HCT116 (cell line): ENCODE measurements around the gene SENP6. TPM values are rescaled to one million over a fixed set of nuclear protein-coding genes. Genes with fewer than 3 reads are reported as not detected.

ENCODE experiments used
- ATAC-seq: fragments of 200-7000 bp; cut with Tn5 transposase; 2 replicates; pipeline ENCODE4 v1.9.1; 2020; ENCODE audit warnings: mild to moderate bottlenecking, moderate library complexity
- BruUV-seq: library from RNA; stranded (reverse); fragments of 400-500 nt; replicated peaks from 2 replicates; lab custom pipeline; 2021; lab: Mats Ljungman, UMichigan
- CTCF ChIA-PET: fragments of 300-600 bp; sonication (Branson Sonifier 250); formaldehyde crosslinking; loops from one replicate; lab custom pipeline; 2021; ENCODE audit warnings: antibody characterized with exemption; lab: Charles Lee
- POLR2A ChIA-PET: fragments of 300-600, 350-600 bp; sonication (Branson Sonifier 250); formaldehyde crosslinking; loops from one replicate; lab custom pipeline; 2021; ENCODE audit warnings: antibody characterized with exemption; lab: Charles Lee
- RAD21 ChIA-PET, 2 experiments: fragments of 300-600 bp; sonication (Branson Sonifier 250); formaldehyde crosslinking; loops; one replicate each; lab custom pipeline; 2023; ENCODE audit warnings: low total read pairs in 2 of 2; ENCODE audit not compliant: uncharacterized antibody in 2 of 2, unreplicated experiment in 2 of 2, low non-redundant PET in 1 of 2; lab: Charles Lee
- DNase-seq: peaks from one replicate; pipeline ENCODE4 v3.0.0-alpha.2; 2010; ENCODE audit warnings: low read depth, low spot score
- H2AFZ ChIP-seq: fragments of 200-600 bp; shearing (Covaris generic), sonication (generic); 2 replicates; pipeline ENCODE4 v1.6.1; 2017; ENCODE audit warnings: low read depth, mixed run types, mixed read lengths, antibody characterized with exemption, low read length; ENCODE audit not compliant: poor library complexity, severe bottlenecking
- H3K27ac ChIP-seq: 2 replicates; pipeline ENCODE4 v1.5.1; 2012; ENCODE audit warnings: low read depth, low read length
- H3K27me3 ChIP-seq: fragments of 200-600 bp; sonication (generic); 2 replicates; pipeline ENCODE4 v1.6.1; 2016; ENCODE audit warnings: mixed run types, low read length, mixed read lengths; ENCODE audit not compliant: insufficient read depth
- H3K36me3 ChIP-seq, 2 experiments: fragments of 200-500 bp in 1 of 2; fragments of 200-600 bp in 1 of 2; sonication (Bioruptor generic) in 1 of 2; sonication (generic) in 1 of 2; 2 replicates each; pipeline versions ENCODE4 v1.5.1 to v1.6.1; 2014 to 2016; ENCODE audit warnings: low read length in 2 of 2, inconsistent platforms in 1 of 2, mixed read lengths in 1 of 2, mixed run types in 1 of 2; ENCODE audit not compliant: insufficient read depth in 2 of 2, control insufficient read depth in 1 of 2
- H3K4me1 ChIP-seq, 2 experiments: fragments of 200-600 bp in 1 of 2; sonication (generic) in 1 of 2; 2 replicates each; pipeline versions ENCODE4 v1.5.1 to v1.6.1; 2012 to 2017; ENCODE audit warnings: low read length in 2 of 2, inconsistent platforms in 1 of 2, mild to moderate bottlenecking in 1 of 2, mixed read lengths in 1 of 2, mixed run types in 1 of 2, moderate library complexity in 1 of 2; ENCODE audit not compliant: insufficient read depth in 2 of 2, control insufficient read depth in 1 of 2
- H3K4me2 ChIP-seq: fragments of 200-600 bp; sonication (generic); 2 replicates; pipeline ENCODE4 v1.6.1; 2017; ENCODE audit warnings: mixed run types, low read length, mixed read lengths
- H3K4me3 ChIP-seq, 2 experiments: fragments of 200-600 bp in 1 of 2; sonication (generic) in 1 of 2; replicated peaks in 1 of 2; 2 replicates each; pipeline ENCODE4 v1.5.1; 2011 to 2016; ENCODE audit warnings: low read length in 2 of 2, control low read depth in 1 of 2, low read depth in 1 of 2, mild to moderate bottlenecking in 1 of 2, mixed read lengths in 1 of 2, mixed run types in 1 of 2
- H3K79me2 ChIP-seq: fragments of 200-600 bp; sonication (generic); 2 replicates; pipeline ENCODE4 v1.6.1; 2017; ENCODE audit warnings: mild to moderate bottlenecking, mixed run types, low read length, moderate library complexity, mixed read lengths; ENCODE audit not compliant: insufficient read depth
- H3K9ac ChIP-seq: fragments of 200-600 bp; sonication (generic); 2 replicates; pipeline ENCODE4 v1.6.1; 2016; ENCODE audit warnings: low read length, mixed read lengths
- H3K9me2 ChIP-seq: fragments of 200-600 bp; sonication (generic), shearing (Covaris generic); 2 replicates; pipeline ENCODE4 v1.6.1; 2017; ENCODE audit warnings: mixed run types, mild to moderate bottlenecking, moderate library complexity; ENCODE audit not compliant: insufficient read depth
- H3K9me3 ChIP-seq, 2 experiments: fragments of 200-500 bp in 1 of 2; fragments of 200-600 bp in 1 of 2; sonication (Bioruptor generic) in 1 of 2; sonication (generic) in 1 of 2; 2 replicates each; pipeline ENCODE4 v1.6.1; 2014 to 2017; ENCODE audit warnings: low read length in 2 of 2, mixed read lengths in 2 of 2, inconsistent platforms in 1 of 2, low read depth in 1 of 2, mild to moderate bottlenecking in 1 of 2, mixed run types in 1 of 2, moderate library complexity in 1 of 2; ENCODE audit not compliant: control insufficient read depth in 1 of 2, insufficient read depth in 1 of 2
- H4K20me1 ChIP-seq: fragments of 200-600 bp; sonication (generic), shearing (Covaris generic); 2 replicates; pipeline ENCODE4 v1.6.1; 2017; ENCODE audit warnings: mixed run types, mild to moderate bottlenecking, moderate library complexity; ENCODE audit not compliant: insufficient read depth
- ATF3 ChIP-seq: IDR thresholded peaks from 2 replicates; pipeline ENCODE4 v1.6.1; 2012
- CEBPB ChIP-seq: IDR thresholded peaks from 2 replicates; pipeline ENCODE4 v1.6.1; 2012; ENCODE audit warnings: low read depth
- EGR1 ChIP-seq: IDR thresholded peaks from 2 replicates; pipeline ENCODE4 v1.6.1; 2012; ENCODE audit warnings: low read depth
- EZH2phosphoT487 ChIP-seq: fragments of 200-600 bp; IDR thresholded peaks from 2 replicates; pipeline ENCODE4 v1.6.1; 2018; ENCODE audit warnings: antibody characterized with exemption, borderline replicate concordance
- POLR2A ChIP-seq: IDR thresholded peaks from 2 replicates; pipeline ENCODE4 v1.7.0; 2011; ENCODE audit warnings: borderline replicate concordance; ENCODE audit not compliant: insufficient read depth, insufficient read length; ENCODE audit errors: extremely low read depth
- POLR2AphosphoS5 ChIP-seq: IDR thresholded peaks from 2 replicates; pipeline ENCODE4 v1.6.1; 2011; ENCODE audit warnings: mild to moderate bottlenecking, low read depth, low read length, moderate library complexity
- RAD21 ChIP-seq: IDR thresholded peaks from 2 replicates; pipeline ENCODE4 v1.6.1; 2012; ENCODE audit warnings: low read depth, mild to moderate bottlenecking
- YY1 ChIP-seq: IDR thresholded peaks from 2 replicates; pipeline ENCODE4 v1.6.1; 2011; ENCODE audit warnings: low read length, low read depth, moderate library complexity, mild to moderate bottlenecking; ENCODE audit not compliant: insufficient replicate concordance; ENCODE audit errors: extremely low read depth
- intact Hi-C: fragments of 100-400 bp; cut with micrococcal nuclease; formaldehyde crosslinking; loops from 2 replicates; pipeline ENCODE4 v1.10.0; 2022
- total RNA-seq: library from RNA; stranded (reverse); gene quantifications from one replicate; pipeline ENCODE4 v1.2.1, GENCODE V29; 2021; ENCODE audit not compliant: unreplicated experiment
- TF ChIP-seq, protein P1 (sequence below), 3 experiments: fragments of 200-600 bp in 1 of 3; sonication (generic) in 1 of 3; IDR thresholded peaks in 2 of 3; conservative IDR thresholded peaks in 1 of 3; 2 replicates each; pipeline ENCODE4 v1.5.1; 2012 to 2017; ENCODE audit warnings: low read depth in 2 of 3, low read length in 2 of 3, antibody characterized with exemption in 1 of 3, borderline replicate concordance in 1 of 3, control low read depth in 1 of 3, mild to moderate bottlenecking in 1 of 3, mixed read lengths in 1 of 3, mixed run types in 1 of 3, moderate library complexity in 1 of 3; ENCODE audit not compliant: insufficient read depth in 1 of 3

The SENP6 gene
- total RNA-seq, 1 experiment from 2014 or later = 78.1 TPM

DNA sequence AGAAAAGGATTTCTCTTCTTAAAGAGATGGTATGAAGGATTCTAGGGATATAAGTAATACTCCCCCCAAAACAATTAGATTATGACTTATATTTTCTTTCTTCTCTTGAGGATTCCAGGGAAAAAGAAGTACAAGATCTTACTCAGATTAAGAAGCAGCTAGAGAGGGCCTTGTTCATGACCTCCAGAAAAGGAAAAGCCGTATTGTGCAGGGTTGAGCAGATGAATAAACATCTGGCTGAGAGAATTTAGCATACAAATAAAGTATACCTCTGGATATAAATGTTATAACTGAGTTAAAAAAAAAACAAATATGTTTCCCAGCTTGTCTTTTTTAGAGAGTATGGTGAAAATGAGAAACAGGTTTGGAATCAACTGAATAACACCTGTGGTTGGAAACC, 158.6 kb downstream of the SENP6 start:
- POLR2A ChIA-PET = no interaction called here
- H3K4me3 ChIP-seq = no peak overlapping the region
- H4K20me1 ChIP-seq = no peaks in the 10 kb centered on the region
- H3K4me2 ChIP-seq = no peak overlapping the region
- no peaks in the 10 kb centered on the region for H3K9me2 ChIP-seq
- no peak overlapping the region for H3K27ac ChIP-seq
- H3K9ac ChIP-seq = no peak overlapping the region
- peaks cover 81% of the 10 kb centered on the region for H3K79me2 ChIP-seq
- no TSS peak for BruUV-seq
- H3K27me3 ChIP-seq = no peaks in the 10 kb centered on the region
- intact Hi-C loops = no loop called here
- no peaks in the 10 kb centered on the region; a peak in 1 of 4 replicates for H3K36me3 ChIP-seq
- CTCF ChIA-PET = no interaction called here
- RAD21 ChIA-PET = no interaction called here
- TF ChIP-seq YY1 (no peak), EGR1 (no peak), POLR2A (no peak), CEBPB (no peak), ATF3 (no peak), POLR2AphosphoS5 (no peak), RAD21 (no peak), EZH2phosphoT487 (no peak)
- TF ChIP-seq, protein P1, sequence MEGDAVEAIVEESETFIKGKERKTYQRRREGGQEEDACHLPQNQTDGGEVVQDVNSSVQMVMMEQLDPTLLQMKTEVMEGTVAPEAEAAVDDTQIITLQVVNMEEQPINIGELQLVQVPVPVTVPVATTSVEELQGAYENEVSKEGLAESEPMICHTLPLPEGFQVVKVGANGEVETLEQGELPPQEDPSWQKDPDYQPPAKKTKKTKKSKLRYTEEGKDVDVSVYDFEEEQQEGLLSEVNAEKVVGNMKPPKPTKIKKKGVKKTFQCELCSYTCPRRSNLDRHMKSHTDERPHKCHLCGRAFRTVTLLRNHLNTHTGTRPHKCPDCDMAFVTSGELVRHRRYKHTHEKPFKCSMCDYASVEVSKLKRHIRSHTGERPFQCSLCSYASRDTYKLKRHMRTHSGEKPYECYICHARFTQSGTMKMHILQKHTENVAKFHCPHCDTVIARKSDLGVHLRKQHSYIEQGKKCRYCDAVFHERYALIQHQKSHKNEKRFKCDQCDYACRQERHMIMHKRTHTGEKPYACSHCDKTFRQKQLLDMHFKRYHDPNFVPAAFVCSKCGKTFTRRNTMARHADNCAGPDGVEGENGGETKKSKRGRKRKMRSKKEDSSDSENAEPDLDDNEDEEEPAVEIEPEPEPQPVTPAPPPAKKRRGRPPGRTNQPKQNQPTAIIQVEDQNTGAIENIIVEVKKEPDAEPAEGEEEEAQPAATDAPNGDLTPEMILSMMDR (IDR thresholded peaks at IDR 0.05 in 2 of 3, conservative IDR thresholded peaks at IDR 0.05 in 1 of 3; ENCODE audit: borderline replicate concordance in 1 of 3, insufficient read depth in 1 of 3, low read depth in 2 of 3, low read length in 2 of 3) = no peak
- TF ChIP-seq, all 23 proteins: peak for 0
- H3K9me3 ChIP-seq = no peaks in the 10 kb centered on the region
- DNase-seq (no peak), ATAC-seq (no peak)
- no peak overlapping the region for H2AFZ ChIP-seq
- H3K4me1 ChIP-seq = no peaks in the 10 kb centered on the region; a peak in 1 of 4 replicates
